ENCODE results near the gene ZIC3.
"Not testable (repeated sequence)": the region's sequence is repeated elsewhere in the genome, so short reads cannot be mapped to it uniquely, and the experiment has no call there.

Gene ZIC3

GRCh38 chrX:137549851-137550664, 15.9 kb upstream of the ZIC3 start:
- DNase-seq (ENCODE audit: low read depth): no peak
- H3K4me3 ChIP-seq (ENCODE audit: low read depth, low read length): no peak overlapping the region
- TF ChIP-seq CTCF (IDR thresholded peaks at IDR 0.05; ENCODE audit: low read depth, low read length, missing control alignments): no peak

- H3K4me3 ChIP-seq (ENCODE audit: low read depth, low read length): no peak overlapping the region
- TF ChIP-seq CTCF (IDR thresholded peaks at IDR 0.05; ENCODE audit: low read depth, low read length, missing control alignments): no peak
- no peak for DNase-seq (ENCODE audit: low read depth)
Measured at GRCh38 chrX:137550665-137551261, 15.2 kb upstream of the ZIC3 start.

GRCh38 chrX:137552098-137552497, 13.8 kb upstream of the ZIC3 start:
- not testable (repeated sequence) for DNase-seq (ENCODE audit: low read depth); H3K4me3 ChIP-seq (ENCODE audit: low read depth, low read length)

- H3K4me3 ChIP-seq (ENCODE audit: low read depth, low read length): no peak overlapping the region
Measured at GRCh38 chrX:137562096-137562495, 3.8 kb upstream of the ZIC3 start.

GRCh38 chrX:137563681-137564651, 2.0 kb upstream of the ZIC3 start:
- H3K4me3 ChIP-seq (ENCODE audit: low read depth, low read length): no peak overlapping the region
- DNase-seq (ENCODE audit: low read depth): no peak
- no peak for TF ChIP-seq CTCF (IDR thresholded peaks at IDR 0.05; ENCODE audit: low read depth, low read length, missing control alignments)

More at GRCh38 chrX:137562096-137562495, 3.8 kb upstream of the ZIC3 start:
- no peak for TF ChIP-seq CTCF (IDR thresholded peaks at IDR 0.05; ENCODE audit: low read depth, low read length, missing control alignments)
- DNase-seq (ENCODE audit: low read depth): no peak

GRCh38 chrX:137565318-137565904, 516 bp upstream of the ZIC3 start:
- no peak for DNase-seq (ENCODE audit: low read depth)
- no peak for TF ChIP-seq CTCF (IDR thresholded peaks at IDR 0.05; ENCODE audit: low read depth, low read length, missing control alignments)
- no peak overlapping the region for H3K4me3 ChIP-seq (ENCODE audit: low read depth, low read length)
